ENCODE measurements around the gene KCNQ2.

The KCNQ2 gene

GRCh38 chr20:63434599-63435378 is 37.7 kb downstream of the KCNQ2 start:
- DNase-seq (ENCODE audit: low read depth): peak; percentile 53

- no peak for DNase-seq (ENCODE audit: low read depth)
These were observed 38.5 kb downstream of the KCNQ2 start for GRCh38 chr20:63433756-63434531.

- no peak for DNase-seq (ENCODE audit: low read depth)
These were observed 39.1 kb downstream of the KCNQ2 start for GRCh38 chr20:63433351-63433750.

GRCh38 chr20:63432577-63433325 is 39.7 kb downstream of the KCNQ2 start:
- DNase-seq (ENCODE audit: low read depth): no peak

GRCh38 chr20:63431944-63432343 is 40.5 kb downstream of the KCNQ2 start:
- no peak for DNase-seq (ENCODE audit: low read depth)

GRCh38 chr20:63430891-63431290 is 41.6 kb downstream of the KCNQ2 start:
- no peak for DNase-seq (ENCODE audit: low read depth)

- no peak for DNase-seq (ENCODE audit: low read depth)
These were observed 42.5 kb downstream of the KCNQ2 start for GRCh38 chr20:63429992-63430391.

- no peak for DNase-seq (ENCODE audit: low read depth)
These were observed 43.4 kb downstream of the KCNQ2 start for GRCh38 chr20:63428906-63429575.

GRCh38 chr20:63427724-63428330 is 44.6 kb downstream of the KCNQ2 start:
- no peak for DNase-seq (ENCODE audit: low read depth)

GRCh38 chr20:63427206-63427605 is 45.2 kb downstream of the KCNQ2 start:
- DNase-seq (ENCODE audit: low read depth): no peak

- DNase-seq (ENCODE audit: low read depth): no peak
These were observed 46.5 kb downstream of the KCNQ2 start for GRCh38 chr20:63425846-63426485.

GRCh38 chr20:63424613-63425012 is 47.8 kb downstream of the KCNQ2 start:
- DNase-seq (ENCODE audit: low read depth): no peak

- DNase-seq (ENCODE audit: low read depth): no peak
These were observed 48.7 kb downstream of the KCNQ2 start for GRCh38 chr20:63423751-63424150.

- DNase-seq (ENCODE audit: low read depth): no peak
These were observed 49.8 kb downstream of the KCNQ2 start for GRCh38 chr20:63422653-63423052.

GRCh38 chr20:63421913-63422312 is 50.5 kb downstream of the KCNQ2 start:
- DNase-seq (ENCODE audit: low read depth): no peak

GRCh38 chr20:63421094-63421692 is 51.3 kb downstream of the KCNQ2 start:
- DNase-seq (ENCODE audit: low read depth): no peak

GRCh38 chr20:63420359-63421093 is 51.9 kb downstream of the KCNQ2 start:
- DNase-seq (ENCODE audit: low read depth): no peak

- DNase-seq (ENCODE audit: low read depth): no peak
These were observed 53.2 kb downstream of the KCNQ2 start for GRCh38 chr20:63419299-63419698.

- no peak for DNase-seq (ENCODE audit: low read depth)
These were observed 53.8 kb downstream of the KCNQ2 start for GRCh38 chr20:63418617-63419016.

GRCh38 chr20:63417738-63418120 is 54.7 kb downstream of the KCNQ2 start:
- no peak for DNase-seq (ENCODE audit: low read depth)

All from stimulated activated CD8-positive, alpha-beta memory T cell treated with anti-CD3 and anti-CD28 coated beads, Interleukin-7, amount 100 ng/mL, for 24 hours (primary cell).